Cardiac fibroblast (primary cell): ENCODE results near the gene MBNL1.
A peak's percentile ranks its signal among the peaks of the same experiment; 100 is the strongest.

Experiments
- DNase-seq, 2 donors: peaks; one replicate each; pipeline versions ENCODE4 v3.0.0 to v3.0.0-alpha.2; 2010; ENCODE audit warnings: low read depth in 2 of 2
- H3K4me3 ChIP-seq, 2 donors: replicated peaks in 1 of 2; 1 replicate in 1 of 2; 2 replicates in 1 of 2; pipeline ENCODE4 v1.5.1; 2011; ENCODE audit warnings: low read depth in 2 of 2, low read length in 2 of 2, mild to moderate bottlenecking in 2 of 2, moderate library complexity in 1 of 2
- TF ChIP-seq, protein P1 (sequence below): IDR thresholded peaks from one replicate; pipeline ENCODE4 v1.5.1; 2011; ENCODE audit warnings: low read depth, mild to moderate bottlenecking, low read length, inconsistent platforms

The MBNL1 gene

DNA sequence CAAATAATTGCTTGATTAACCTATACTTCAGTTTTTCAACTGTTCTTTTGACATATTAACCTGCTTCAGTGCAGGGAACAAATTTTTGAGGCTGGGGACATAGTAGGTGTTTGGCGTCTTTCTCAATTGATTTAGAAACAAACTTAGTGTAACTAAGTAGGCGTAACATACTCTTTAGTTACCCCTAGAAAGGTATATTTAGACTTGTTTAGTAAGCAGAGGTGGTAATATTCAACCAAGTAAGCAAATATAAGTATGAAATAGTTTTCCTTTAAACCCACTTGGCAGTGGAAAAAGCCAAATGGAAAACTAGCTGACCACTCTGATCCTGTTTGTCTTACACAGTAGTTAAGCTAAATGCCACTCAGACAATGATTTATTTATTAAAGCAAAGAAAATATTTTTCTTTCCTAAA lies 113.2 kb downstream of the MBNL1 start:
- peak overlapping the region; percentile 9 to 29 for H3K4me3 ChIP-seq
- TF ChIP-seq, protein P1, sequence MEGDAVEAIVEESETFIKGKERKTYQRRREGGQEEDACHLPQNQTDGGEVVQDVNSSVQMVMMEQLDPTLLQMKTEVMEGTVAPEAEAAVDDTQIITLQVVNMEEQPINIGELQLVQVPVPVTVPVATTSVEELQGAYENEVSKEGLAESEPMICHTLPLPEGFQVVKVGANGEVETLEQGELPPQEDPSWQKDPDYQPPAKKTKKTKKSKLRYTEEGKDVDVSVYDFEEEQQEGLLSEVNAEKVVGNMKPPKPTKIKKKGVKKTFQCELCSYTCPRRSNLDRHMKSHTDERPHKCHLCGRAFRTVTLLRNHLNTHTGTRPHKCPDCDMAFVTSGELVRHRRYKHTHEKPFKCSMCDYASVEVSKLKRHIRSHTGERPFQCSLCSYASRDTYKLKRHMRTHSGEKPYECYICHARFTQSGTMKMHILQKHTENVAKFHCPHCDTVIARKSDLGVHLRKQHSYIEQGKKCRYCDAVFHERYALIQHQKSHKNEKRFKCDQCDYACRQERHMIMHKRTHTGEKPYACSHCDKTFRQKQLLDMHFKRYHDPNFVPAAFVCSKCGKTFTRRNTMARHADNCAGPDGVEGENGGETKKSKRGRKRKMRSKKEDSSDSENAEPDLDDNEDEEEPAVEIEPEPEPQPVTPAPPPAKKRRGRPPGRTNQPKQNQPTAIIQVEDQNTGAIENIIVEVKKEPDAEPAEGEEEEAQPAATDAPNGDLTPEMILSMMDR: no peak
- no peak for DNase-seq

DNA sequence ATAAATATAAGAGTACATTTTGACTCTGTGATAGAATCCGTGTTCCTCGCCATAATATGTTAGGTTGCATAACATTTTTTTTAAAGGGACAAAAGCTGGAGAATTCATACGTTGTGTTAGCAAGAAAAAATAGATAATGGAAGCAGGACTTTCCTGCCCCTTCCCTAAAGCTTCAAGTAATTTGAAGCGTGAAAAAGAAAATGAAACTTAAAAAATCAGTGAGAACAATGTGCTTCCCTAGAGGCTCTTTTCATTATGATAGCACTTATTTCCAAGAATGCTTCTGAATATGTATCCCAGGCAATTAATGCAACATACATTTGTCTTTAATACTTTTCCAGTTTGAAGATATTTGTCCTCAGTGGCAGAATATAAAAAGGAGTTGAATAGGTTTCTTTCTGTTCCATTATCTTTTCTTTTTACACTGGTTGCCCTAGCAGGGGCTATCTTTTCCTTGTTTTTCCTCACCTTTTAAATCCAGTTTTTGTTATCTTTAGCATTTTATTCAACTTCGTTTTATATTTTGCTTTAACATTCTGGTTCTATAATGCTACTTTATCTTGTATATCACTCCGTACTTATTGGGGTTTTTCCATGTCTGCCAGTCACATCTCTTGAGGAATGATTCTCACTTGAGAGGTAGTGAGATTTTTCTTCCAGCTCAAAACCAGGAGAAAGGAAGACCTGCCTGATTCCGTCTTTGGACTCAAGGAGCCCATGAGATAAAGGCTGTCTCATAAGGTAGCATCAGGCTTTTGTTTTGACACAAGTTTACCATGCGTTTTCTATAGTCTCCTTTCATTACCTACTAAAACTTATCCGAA lies 113.8 kb downstream of the MBNL1 start:
- peak; percentile 48 to 57 for DNase-seq
- peak overlapping the region; percentile 9 to 29 for H3K4me3 ChIP-seq
- TF ChIP-seq, protein P1: no peak

DNA sequence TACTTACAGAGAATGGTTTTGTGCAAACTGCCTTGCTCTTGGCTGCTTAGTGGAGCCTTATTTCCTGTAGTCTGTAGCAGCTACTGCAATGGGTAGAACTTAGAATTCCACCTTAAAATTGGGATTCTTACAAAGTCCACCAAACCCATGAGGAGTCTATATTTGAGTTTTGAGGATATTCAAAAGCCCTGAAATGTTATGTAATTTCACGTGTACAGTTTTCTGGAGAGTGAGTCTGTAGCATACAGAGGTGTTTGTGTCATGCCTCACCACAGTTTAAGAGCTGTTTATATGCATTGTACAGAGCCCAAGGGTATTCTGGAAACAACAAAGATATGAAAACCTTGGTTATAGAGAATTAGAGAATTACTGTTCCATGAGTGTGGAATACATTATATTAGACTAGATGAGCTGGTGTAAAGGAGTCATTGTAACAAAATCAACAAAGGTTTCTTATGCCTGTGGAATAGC lies 114.4 kb downstream of the MBNL1 start:
- H3K4me3 ChIP-seq: peak overlapping the region in 1 of 2 donors; percentile 29
- TF ChIP-seq, protein P1: no peak
- DNase-seq: peak in 1 of 2 donors; percentile 23

DNA sequence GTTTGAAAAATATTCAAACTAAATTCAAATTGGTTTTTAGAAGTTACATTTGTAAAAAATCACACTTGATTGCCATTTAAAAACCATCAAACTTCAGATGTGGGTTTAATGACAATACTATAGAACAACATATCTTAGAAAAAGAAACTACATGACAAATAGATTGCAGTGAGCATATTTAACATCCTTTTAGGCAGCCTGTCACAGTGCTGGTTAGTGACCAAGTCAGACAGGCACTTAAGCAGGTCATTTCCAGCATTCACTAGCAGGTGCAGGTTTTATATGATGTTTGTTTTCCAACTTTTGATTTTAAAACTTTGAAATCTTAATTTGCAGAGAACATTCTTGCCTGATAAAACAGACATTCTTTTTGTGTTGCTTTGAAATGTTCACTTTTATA lies 115.7 kb downstream of the MBNL1 start:
- DNase-seq: no peak
- TF ChIP-seq, protein P1: no peak
- no peak overlapping the region for H3K4me3 ChIP-seq

DNA sequence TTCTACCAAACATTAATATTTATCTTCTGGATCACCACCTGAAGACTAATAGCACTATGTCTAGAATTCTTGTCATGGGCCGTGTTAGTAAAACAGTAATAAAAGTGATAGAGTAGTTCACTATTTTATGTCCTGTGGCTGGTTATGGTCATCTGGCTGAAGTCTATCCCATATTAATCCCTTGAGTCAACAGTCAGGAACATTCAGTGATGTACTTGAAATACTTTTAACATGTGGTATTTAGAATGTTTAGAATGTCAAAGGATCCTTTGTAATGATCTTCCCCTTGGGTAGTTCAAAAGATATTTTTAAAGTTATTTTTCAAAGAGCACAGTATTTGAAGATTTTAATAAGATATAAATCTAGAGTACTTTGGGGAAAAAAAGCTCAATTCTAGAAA lies 117.0 kb downstream of the MBNL1 start:
- TF ChIP-seq, protein P1: no peak
- H3K4me3 ChIP-seq: no peak overlapping the region
- DNase-seq: peak; percentile 31 to 83

DNA sequence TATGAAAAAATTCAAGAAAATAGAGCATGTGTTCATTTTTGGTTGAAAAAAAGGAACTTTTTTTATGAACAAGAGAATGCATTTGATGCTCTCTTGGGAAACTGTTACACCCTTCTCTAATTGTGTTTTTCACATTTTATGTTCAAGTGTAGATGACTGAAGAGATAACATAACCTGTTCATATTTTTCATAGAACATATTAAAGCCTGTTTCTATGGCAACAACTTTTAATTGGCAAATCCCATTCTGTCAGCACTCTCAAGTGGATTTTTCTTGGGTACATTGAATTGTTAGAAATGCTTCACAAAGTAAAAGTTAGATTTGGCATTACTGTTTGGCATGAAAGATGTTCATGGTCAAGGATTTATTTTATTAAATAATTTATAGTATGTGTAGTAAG lies 117.5 kb downstream of the MBNL1 start:
- H3K4me3 ChIP-seq: no peak overlapping the region
- no peak for DNase-seq
- TF ChIP-seq, protein P1: no peak
